CD1c-positive myeloid dendritic cell (primary cell): ENCODE data around the gene PTPRN2.
A peak's percentile ranks its signal among the peaks of the same experiment; 100 is the strongest.

ENCODE experiments used
- DNase-seq: peaks from one replicate; pipeline ENCODE4 v3.0.0-alpha.2; 2016; ENCODE audit errors: extremely low spot score

The PTPRN2 gene

GRCh38 chr7:157621131-157621681 is 966.4 kb downstream of the PTPRN2 start:
- no peak for DNase-seq

- no peak for DNase-seq
Observed at GRCh38 chr7:157620616-157621015, 967.0 kb downstream of the PTPRN2 start.

- DNase-seq = no peak
Observed at GRCh38 chr7:157619753-157620525, 967.7 kb downstream of the PTPRN2 start.

GRCh38 chr7:157618823-157619606 is 968.6 kb downstream of the PTPRN2 start:
- no peak for DNase-seq

GRCh38 chr7:157618091-157618726 is 969.4 kb downstream of the PTPRN2 start:
- DNase-seq = no peak

- DNase-seq = no peak
Observed at GRCh38 chr7:157617401-157617800, 970.2 kb downstream of the PTPRN2 start.

GRCh38 chr7:157616931-157617330 is 970.7 kb downstream of the PTPRN2 start:
- no peak for DNase-seq

GRCh38 chr7:157616426-157616825 is 971.2 kb downstream of the PTPRN2 start:
- DNase-seq = no peak

GRCh38 chr7:157615852-157616251 is 971.8 kb downstream of the PTPRN2 start:
- no peak for DNase-seq

- no peak for DNase-seq
Observed at GRCh38 chr7:157615101-157615817, 972.4 kb downstream of the PTPRN2 start.

GRCh38 chr7:157614457-157615020 is 973.1 kb downstream of the PTPRN2 start:
- DNase-seq = no peak

- no peak for DNase-seq
Observed at GRCh38 chr7:157613575-157614322, 973.9 kb downstream of the PTPRN2 start.

GRCh38 chr7:157612664-157613561 is 974.7 kb downstream of the PTPRN2 start:
- DNase-seq = peak; percentile 59

GRCh38 chr7:157612009-157612663 is 975.5 kb downstream of the PTPRN2 start:
- DNase-seq = no peak

- DNase-seq = no peak
Observed at GRCh38 chr7:157611341-157611740, 976.3 kb downstream of the PTPRN2 start.

GRCh38 chr7:157610671-157611295 is 976.8 kb downstream of the PTPRN2 start:
- DNase-seq = no peak

GRCh38 chr7:157609932-157610640 is 977.5 kb downstream of the PTPRN2 start:
- DNase-seq = no peak

- no peak for DNase-seq
Observed at GRCh38 chr7:157609516-157609915, 978.1 kb downstream of the PTPRN2 start.
